Kidney epithelial cell (primary cell): ENCODE results near the gene AVPR2. TPM values are rescaled to one million over a fixed set of nuclear protein-coding genes. Genes with fewer than 3 reads are reported as not detected.

Experiments
- DNase-seq: peaks from one replicate; pipeline ENCODE4 v3.0.0-alpha.2; 2010; ENCODE audit warnings: low read depth
- H3K27me3 ChIP-seq: 2 replicates; pipeline ENCODE4 v1.6.0; 2011; ENCODE audit warnings: low read length; ENCODE audit not compliant: control insufficient read depth, insufficient read depth
- H3K36me3 ChIP-seq: 2 replicates; pipeline ENCODE4 v1.5.1; 2011; ENCODE audit warnings: low read length; ENCODE audit not compliant: control insufficient read depth, insufficient read depth
- H3K4me3 ChIP-seq: 2 replicates; pipeline ENCODE4 v1.5.1; 2011; ENCODE audit warnings: low read depth, mild to moderate bottlenecking, control low read depth, low read length
- CTCF ChIP-seq: IDR thresholded peaks from 2 replicates; pipeline ENCODE4 v1.5.1; 2011; ENCODE audit warnings: mild to moderate bottlenecking, moderate library complexity, low read length, control low read depth, inconsistent platforms; ENCODE audit not compliant: insufficient read depth, poor library complexity, severe bottlenecking
- total RNA-seq: library from RNA; depleted of rRNA; stranded (reverse); fragments of >200 nt; gene quantifications from 2 replicates; pipeline ENCODE4 v1.2.3, GENCODE V29; 2015

The AVPR2 gene
- 0.08 and 0.21 TPM in 2 replicates for total RNA-seq

- no peak for DNase-seq
- TF ChIP-seq CTCF = no peak
- Histone ChIP-seq H3K4me3 (no peak within 1 kb of the TSS), H3K27me3 (no peaks in the 10 kb centered on the region), H3K36me3 (no peaks in the 10 kb centered on the region)
Measured at GRCh38 chrX:153903991-153904957, at the start of gene AVPR2. TSS of gene AVPR2 (plus strand) at chrX:153904673. CDS start at chrX:153905146, 473 bp downstream.

- H3K36me3 ChIP-seq = no peaks in the 10 kb centered on the region
- peaks cover 13% of the 10 kb centered on the region for H3K27me3 ChIP-seq
- TF ChIP-seq CTCF = no peak
- no peak overlapping the region for H3K4me3 ChIP-seq
- no peak for DNase-seq
Measured at GRCh38 chrX:153854702-153855101, 49.8 kb upstream of the AVPR2 start.

GRCh38 chrX:153857348-153857903, 47.0 kb upstream of the AVPR2 start:
- no peak for TF ChIP-seq CTCF
- Histone ChIP-seq H3K27me3 (peaks cover 9% of the 10 kb centered on the region), H3K36me3 (no peaks in the 10 kb centered on the region), H3K4me3 (no peak overlapping the region)
- DNase-seq = no peak

- Histone ChIP-seq H3K36me3 (no peaks in the 10 kb centered on the region), H3K27me3 (peaks cover 3% of the 10 kb centered on the region), H3K4me3 (no peak overlapping the region)
- TF ChIP-seq CTCF = no peak
- no peak for DNase-seq
Measured at GRCh38 chrX:153861151-153861550, 43.3 kb upstream of the AVPR2 start.

- no peaks in the 10 kb centered on the region for H3K36me3 ChIP-seq
- no peaks in the 10 kb centered on the region for H3K27me3 ChIP-seq
- no peak for TF ChIP-seq CTCF
- no peak overlapping the region for H3K4me3 ChIP-seq
- no peak for DNase-seq
Measured at GRCh38 chrX:153861733-153862310, 42.7 kb upstream of the AVPR2 start.
